ENCODE data around the gene IL4I1.
"Not testable (repeated sequence)": the region's sequence is repeated elsewhere in the genome, so short reads cannot be mapped to it uniquely, and the experiment has no call there.

Gene IL4I1

GRCh38 chr19:49896863-49897621, at the start of gene IL4I1:
Gene IL4I1, minus strand, starts transcription at chr19:49896887. Its CDS starts 727 bp downstream, at chr19:49896160.
- DNase-seq = no peak

- DNase-seq = no peak
Measured at GRCh38 chr19:49946415-49946814, 49.7 kb upstream of the IL4I1 start.

GRCh38 chr19:49944567-49944966, 47.9 kb upstream of the IL4I1 start:
- DNase-seq = not testable (repeated sequence)

GRCh38 chr19:49940482-49940791, 43.8 kb upstream of the IL4I1 start:
- no peak for DNase-seq

- no peak for DNase-seq
Measured at GRCh38 chr19:49939721-49940481, 43.2 kb upstream of the IL4I1 start.

GRCh38 chr19:49938662-49939061, 42.0 kb upstream of the IL4I1 start:
- DNase-seq = peak; percentile 15

- DNase-seq = peak; percentile 89
Measured at GRCh38 chr19:49937750-49938381, 41.2 kb upstream of the IL4I1 start.

GRCh38 chr19:49936549-49936948, 39.9 kb upstream of the IL4I1 start:
- no peak for DNase-seq

GRCh38 chr19:49933643-49934042, 37.0 kb upstream of the IL4I1 start:
- DNase-seq = no peak

- no peak for DNase-seq
Measured at GRCh38 chr19:49932731-49933131, 36.0 kb upstream of the IL4I1 start.

GRCh38 chr19:49932041-49932451, 35.4 kb upstream of the IL4I1 start:
- DNase-seq = no peak

- no peak for DNase-seq
Measured at GRCh38 chr19:49931293-49932040, 34.8 kb upstream of the IL4I1 start.

GRCh38 chr19:49930483-49931011, 33.9 kb upstream of the IL4I1 start:
- peak; percentile 58 for DNase-seq

GRCh38 chr19:49929611-49930482, 33.2 kb upstream of the IL4I1 start:
- peak; percentile 95 for DNase-seq

- peak; percentile 95 for DNase-seq
Measured at GRCh38 chr19:49929121-49929610, 32.5 kb upstream of the IL4I1 start, which contains the start of the genes ATF5 and NUP62. Gene ATF5, plus strand, starts transcription at chr19:49929205. Its CDS starts 1,646 bp downstream, at chr19:49930851. Gene NUP62, minus strand, starts transcription at chr19:49929504. Its CDS starts 19,697 bp downstream, at chr19:49909807.

- DNase-seq = no peak
Measured at GRCh38 chr19:49927526-49928264, 31.0 kb upstream of the IL4I1 start.

- DNase-seq = no peak
Measured at GRCh38 chr19:49926515-49926914, 29.8 kb upstream of the IL4I1 start.

- DNase-seq = no peak
Measured at GRCh38 chr19:49925486-49925885, 28.8 kb upstream of the IL4I1 start.

- DNase-seq = not testable (repeated sequence)
Measured at GRCh38 chr19:49924881-49925210, 28.2 kb upstream of the IL4I1 start.

- no peak for DNase-seq
Measured at GRCh38 chr19:49924004-49924880, 27.6 kb upstream of the IL4I1 start.
